Measurements from ENCODE around the gene HRH2. TPM values are rescaled to one million over a fixed set of nuclear protein-coding genes. Genes with fewer than 3 reads are reported as not detected.
"Not testable (repeated sequence)": the region's sequence is repeated elsewhere in the genome, so short reads cannot be mapped to it uniquely, and the experiment has no call there.

Gene HRH2
- total RNA-seq, 1 donor from 2014 or later: 37.1 TPM

DNA sequence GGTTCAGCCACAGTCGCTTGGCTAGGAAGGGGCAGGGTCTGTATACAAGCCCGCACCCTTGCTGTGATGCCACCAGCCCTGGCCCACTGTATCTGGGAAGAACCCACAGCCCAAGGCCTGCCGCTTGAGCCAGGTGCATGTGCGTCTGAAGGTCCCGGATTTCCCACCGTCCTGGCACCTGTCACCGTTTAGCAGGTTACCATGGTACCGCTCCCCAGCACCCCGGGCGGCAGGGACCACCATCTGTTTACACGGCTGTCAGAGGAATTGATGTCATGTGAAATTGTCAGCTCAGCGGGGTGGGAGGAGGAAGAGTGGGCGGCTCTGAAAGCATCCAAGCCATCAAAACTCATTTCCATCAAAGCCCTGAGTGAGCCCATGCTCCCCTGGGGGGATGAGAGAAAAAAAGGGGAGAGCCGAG is 92.7 kb downstream of the HRH2 start:
- H3K27me3 Mint-ChIP-seq (ENCODE audit: low read depth): peaks cover 17% of the 10 kb centered on the region
- no peaks in the 10 kb centered on the region for H3K36me3 Mint-ChIP-seq (ENCODE audit: low read depth)
- H3K4me3 Mint-ChIP-seq (ENCODE audit: low read depth): no peak overlapping the region
- DNase-seq (ENCODE audit: low spot score): no peak
- peaks cover 2% of the 10 kb centered on the region for H3K4me1 Mint-ChIP-seq (ENCODE audit: low read depth)
- H3K27ac Mint-ChIP-seq: no peak overlapping the region
- no peaks in the 10 kb centered on the region for H3K9me3 Mint-ChIP-seq
- intact Hi-C loops (cut with micrococcal nuclease): no loop called here

DNA sequence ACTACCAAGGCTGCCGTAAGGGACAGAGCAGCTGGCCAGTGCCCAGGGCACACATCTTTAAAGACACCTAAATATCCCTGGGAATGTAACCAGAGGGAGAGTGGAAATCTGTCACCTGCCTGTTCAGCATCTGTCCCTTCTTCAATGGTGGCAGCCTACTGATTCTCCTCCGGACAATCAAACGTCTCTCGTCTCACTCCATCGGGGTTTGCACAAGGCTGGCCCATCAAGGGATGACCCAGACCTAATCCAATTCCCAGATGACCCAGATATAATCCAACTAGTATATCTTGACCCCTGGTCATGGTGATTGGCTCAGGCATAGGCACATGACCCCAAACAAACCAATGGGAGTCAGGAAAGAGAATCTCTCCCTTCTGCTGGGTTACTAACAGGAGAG is 93.5 kb downstream of the HRH2 start:
- intact Hi-C loops (cut with micrococcal nuclease): no loop called here
- Mint-ChIP-seq H3K27me3 (ENCODE audit: low read depth) (peaks cover 10% of the 10 kb centered on the region), H3K36me3 (ENCODE audit: low read depth) (no peaks in the 10 kb centered on the region), H3K9me3 (no peaks in the 10 kb centered on the region), H3K27ac (no peak overlapping the region), H3K4me1 (ENCODE audit: low read depth) (peaks cover 2% of the 10 kb centered on the region), H3K4me3 (ENCODE audit: low read depth) (no peak overlapping the region)
- no peak for DNase-seq (ENCODE audit: low spot score)

DNA sequence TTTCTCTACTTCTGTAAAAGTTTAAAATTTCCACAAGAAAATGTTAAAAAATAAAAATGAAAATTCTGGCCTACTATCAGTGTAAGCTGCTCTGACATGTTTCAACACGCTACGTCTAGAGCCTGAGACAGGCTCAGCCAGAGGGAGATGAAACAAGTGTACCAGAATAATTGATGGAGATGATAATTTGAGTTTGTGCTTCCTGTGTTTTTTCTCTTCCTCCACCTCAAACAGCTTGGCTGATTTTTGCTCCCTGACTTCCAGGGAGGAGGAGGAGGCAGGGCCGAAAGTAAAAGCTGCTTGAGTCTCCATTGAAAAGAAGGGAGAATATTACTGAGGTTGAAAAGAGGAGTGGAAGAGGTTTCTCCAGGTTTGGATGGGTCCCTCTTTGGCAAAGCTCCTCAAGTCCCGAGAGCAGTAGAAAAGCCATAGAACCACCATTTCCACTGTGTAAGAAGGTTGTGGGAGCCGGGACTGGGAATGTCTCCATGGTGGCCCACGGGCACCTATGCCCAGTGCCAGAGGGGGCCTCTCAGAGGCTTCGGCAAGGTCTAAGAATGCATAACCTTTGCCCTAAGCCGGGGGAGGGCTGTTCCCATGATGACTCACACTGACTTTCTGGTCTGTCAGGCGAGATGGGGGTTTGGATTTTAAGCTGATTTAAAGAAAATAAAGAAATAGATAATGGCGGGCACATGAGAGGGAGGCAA is 95.1 kb downstream of the HRH2 start:
- Mint-ChIP-seq H3K27me3 (ENCODE audit: low read depth) (peaks cover 5% of the 10 kb centered on the region), H3K4me1 (ENCODE audit: low read depth) (no peaks in the 10 kb centered on the region), H3K9me3 (no peaks in the 10 kb centered on the region), H3K36me3 (ENCODE audit: low read depth) (no peaks in the 10 kb centered on the region), H3K4me3 (ENCODE audit: low read depth) (no peak overlapping the region), H3K27ac (no peak overlapping the region)
- intact Hi-C loops (cut with micrococcal nuclease): no loop called here
- DNase-seq (ENCODE audit: low spot score): no peak

DNA sequence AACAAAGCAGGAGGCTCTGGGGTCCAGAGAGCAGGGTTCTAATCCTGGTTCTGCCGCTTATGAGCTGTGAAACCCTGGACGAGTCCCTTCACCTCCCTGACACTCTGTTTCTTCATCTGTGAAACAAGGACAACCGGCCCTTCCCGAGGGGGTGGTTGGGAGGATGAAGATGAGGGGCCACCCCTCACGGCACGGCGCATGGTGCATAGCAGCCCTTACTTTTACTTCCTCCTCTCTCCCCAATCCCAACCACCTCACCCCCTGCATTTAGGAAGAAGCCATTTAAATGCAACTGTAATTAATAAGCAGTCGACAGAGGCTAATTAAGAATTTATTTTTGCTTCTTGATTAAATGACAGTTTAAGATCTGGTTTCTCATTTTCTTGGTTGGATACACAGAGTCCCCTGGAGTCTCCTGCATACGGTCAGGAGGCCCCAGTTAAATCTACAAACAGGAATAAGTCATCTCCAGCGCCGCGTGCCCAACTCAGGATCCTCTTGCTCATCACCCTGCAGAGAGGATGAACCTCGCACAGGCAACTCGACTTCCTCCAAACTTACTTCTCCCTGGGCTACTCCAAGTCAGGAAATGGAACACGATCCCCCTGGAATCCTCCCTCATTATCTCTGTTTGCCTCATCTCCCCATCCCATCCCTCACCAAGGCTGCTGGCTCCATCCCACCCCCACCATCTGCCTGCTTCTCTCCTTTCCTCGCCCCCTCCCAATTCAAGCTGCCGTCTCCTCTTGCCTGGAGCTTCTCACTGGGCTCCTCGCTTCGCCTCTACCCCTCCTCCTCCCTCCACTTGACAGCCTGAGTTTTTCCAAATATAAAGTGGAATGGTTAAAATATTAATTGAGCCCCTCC is 95.9 kb downstream of the HRH2 start:
- Mint-ChIP-seq H3K36me3 (ENCODE audit: low read depth) (no peaks in the 10 kb centered on the region), H3K4me3 (ENCODE audit: low read depth) (no peak overlapping the region), H3K4me1 (ENCODE audit: low read depth) (no peaks in the 10 kb centered on the region), H3K9me3 (no peaks in the 10 kb centered on the region), H3K27ac (no peak overlapping the region), H3K27me3 (ENCODE audit: low read depth) (peaks cover 2% of the 10 kb centered on the region)
- intact Hi-C loops (cut with micrococcal nuclease): no loop called here
- DNase-seq (ENCODE audit: low spot score): no peak

DNA sequence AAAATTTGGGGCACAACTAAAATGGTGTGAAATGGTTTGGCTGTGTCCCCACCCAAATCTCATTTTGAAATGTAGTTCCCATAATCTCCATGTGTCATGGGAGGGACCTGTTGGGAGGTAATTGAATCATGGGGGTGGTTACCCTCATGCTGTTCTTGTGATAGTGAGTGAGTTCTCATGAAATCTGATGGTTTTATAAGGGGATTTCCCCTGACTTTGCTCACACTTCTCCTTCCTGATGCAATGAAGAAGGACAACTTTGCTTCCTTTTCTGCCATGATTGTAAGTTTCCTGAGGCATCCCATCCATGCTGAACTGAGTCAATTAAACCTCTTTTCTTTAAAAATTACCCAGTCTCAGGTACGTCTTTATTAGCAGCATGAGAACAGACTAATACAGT is 102.1 kb downstream of the HRH2 start:
- H3K27me3 Mint-ChIP-seq (ENCODE audit: low read depth); intact Hi-C loops (cut with micrococcal nuclease); H3K4me3 Mint-ChIP-seq (ENCODE audit: low read depth); H3K36me3 Mint-ChIP-seq (ENCODE audit: low read depth); DNase-seq (ENCODE audit: low spot score); H3K4me1 Mint-ChIP-seq (ENCODE audit: low read depth); H3K27ac Mint-ChIP-seq: not testable (repeated sequence)
- peaks cover 13% of the 10 kb centered on the region for H3K9me3 Mint-ChIP-seq

Other genes starting within 250 kb of the HRH2 start
- not detected in 2 replicates for gene DRD1, start 213.9 kb upstream of the HRH2 start, total RNA-seq
- 318 and 326 TPM in 2 replicates for gene SFXN1, start 179.5 kb upstream of the HRH2 start, total RNA-seq
- gene CPLX2, start 213.5 kb downstream of the HRH2 start, total RNA-seq: not detected in 2 replicates